Liver (tissue), 3 donors: ENCODE measurements around the gene DDHD1.

Experiments used
- CTCF ChIP-seq: fragments of 150-350 bp; IDR thresholded peaks from 2 replicates; pipeline ENCODE4 v1.5.1; 2017; ENCODE audit warnings: improper control_type of control experiment, low read depth, low read length; ENCODE audit not compliant: missing input control
- JUND ChIP-seq, 2 donors: IDR thresholded peaks; 2 replicates each; pipeline ENCODE4 v1.6.1; 2016; ENCODE audit warnings: antibody characterized with exemption in 2 of 2
- donor health status: healthy.
- donor health status: healthy.

- TF ChIP-seq JUND (IDR thresholded peaks at IDR 0.05) (no peak), CTCF (no peak)
These were observed 157.1 kb downstream of the DDHD1 start for GRCh38 chr14:52995998-52996397.
